Breast epithelium (tissue), 3 donors: ENCODE data around the gene DHX35.

Experiments used
- CTCF ChIP-seq, 3 donors: fragments of 450-650 bp; IDR thresholded peaks; one replicate each; pipeline ENCODE4 v1.5.1; 2016 to 2017; ENCODE audit warnings: antibody characterized with exemption in 3 of 3, mild to moderate bottlenecking in 3 of 3, moderate library complexity in 3 of 3
- POLR2A ChIP-seq: fragments of 450-650 bp; IDR thresholded peaks from one replicate; pipeline ENCODE4 v1.6.1; 2016; ENCODE audit warnings: antibody characterized with exemption, mild to moderate bottlenecking, moderate library complexity
- POLR2AphosphoS5 ChIP-seq, 3 donors: sonication (generic); formaldehyde crosslinking; IDR thresholded peaks; one replicate each; pipeline ENCODE4 v1.6.1; 2017; ENCODE audit warnings: antibody characterized with exemption in 3 of 3

DNA sequence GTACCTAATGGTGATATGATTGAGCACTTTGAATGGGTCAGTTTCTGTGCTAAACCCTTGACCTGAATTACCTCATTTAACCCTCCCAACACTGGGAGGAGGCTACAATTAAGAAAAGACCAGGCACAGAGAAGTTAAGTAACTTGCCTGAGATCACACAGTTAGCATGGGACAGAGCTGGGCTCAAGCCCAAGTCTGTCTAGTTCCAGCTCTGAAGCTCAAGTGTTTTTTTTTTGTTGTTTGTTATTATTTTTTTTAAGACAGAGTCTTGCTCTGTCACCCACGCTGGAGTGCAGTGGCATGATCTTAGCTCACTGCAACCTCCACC is 31.9 kb upstream of the DHX35 start:
- no peak for TF ChIP-seq POLR2AphosphoS5 (IDR thresholded peaks at IDR 0.05)
- TF ChIP-seq CTCF (IDR thresholded peaks at IDR 0.05): no peak
- TF ChIP-seq POLR2A: no peak
